ENCODE results near the gene MYEOV.

MYEOV gene

GRCh38 chr11:69304258-69304657, 10.3 kb downstream of the MYEOV start:
- no peak for DNase-seq

DNA sequence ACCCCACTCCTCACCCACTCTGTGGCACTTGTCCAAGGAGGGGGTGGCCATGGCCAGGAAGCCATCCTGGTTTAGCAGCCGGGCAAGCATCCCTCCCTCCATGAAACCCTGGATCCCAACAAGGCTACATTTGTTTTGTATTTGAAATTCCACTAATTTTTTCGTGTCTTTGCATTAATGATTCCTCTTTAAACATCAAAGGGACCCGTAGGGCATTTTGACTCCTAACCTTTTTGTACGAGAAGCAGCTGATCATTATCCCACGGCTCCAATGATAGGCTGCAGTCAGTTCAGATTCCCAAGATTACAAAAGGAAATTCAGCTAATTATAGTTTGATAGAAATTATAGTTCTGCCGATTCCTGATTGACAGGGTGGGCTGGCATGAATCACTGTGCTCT, 10.7 kb downstream of the MYEOV start:
- no peak for DNase-seq

GRCh38 chr11:69305885-69306540, 12.1 kb downstream of the MYEOV start:
- DNase-seq, result no peak

- no peak for DNase-seq
Observed at GRCh38 chr11:69306821-69307220, 12.9 kb downstream of the MYEOV start.

DNA sequence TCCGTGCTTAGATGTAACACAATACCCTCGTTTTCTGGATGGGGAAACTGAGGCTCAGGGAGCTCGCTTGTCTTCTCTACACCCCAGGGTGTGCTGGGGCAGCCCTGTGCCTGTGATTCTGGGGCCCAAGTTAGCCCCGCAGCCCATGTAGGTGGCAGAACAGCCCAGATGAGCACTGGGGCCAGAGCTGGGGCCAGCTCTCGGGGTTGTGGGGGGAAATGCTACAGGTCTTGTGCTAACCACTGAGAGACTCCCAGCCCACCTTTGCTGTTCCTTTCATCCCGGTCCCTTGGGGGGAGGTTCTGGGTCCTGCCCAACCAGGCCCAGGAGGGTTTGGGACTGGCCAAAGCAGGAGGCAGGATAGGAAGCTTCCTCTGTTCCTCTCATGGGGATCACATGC, 13.5 kb downstream of the MYEOV start:
- DNase-seq, result no peak

DNA sequence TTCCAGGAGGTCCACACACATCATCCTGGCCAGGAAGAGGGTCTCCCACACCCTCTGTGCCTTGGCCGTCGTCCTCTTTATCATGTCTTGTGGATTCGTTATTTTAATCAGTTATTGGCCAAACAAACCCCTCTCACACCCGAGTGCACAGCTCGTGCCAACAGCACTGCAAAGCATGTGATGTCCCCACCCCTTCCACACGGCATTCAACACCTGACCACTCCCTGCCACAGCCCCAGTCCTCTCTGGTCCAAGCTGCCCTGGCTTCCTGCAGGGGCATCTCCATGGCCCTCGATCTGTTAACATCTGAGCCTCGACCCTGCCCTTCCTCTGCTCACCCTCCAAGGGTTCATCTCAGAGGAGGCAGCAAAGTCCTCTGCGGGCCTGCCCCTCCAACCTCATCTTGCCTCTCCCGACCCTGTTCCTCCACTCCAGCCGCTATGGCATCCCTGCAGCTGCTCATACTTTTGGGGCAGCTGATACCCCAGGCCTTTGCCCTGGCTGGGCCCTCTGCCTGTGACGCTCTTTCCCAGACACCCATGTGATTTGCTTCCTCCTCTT, 14.0 kb downstream of the MYEOV start:
- DNase-seq, result no peak

DNA sequence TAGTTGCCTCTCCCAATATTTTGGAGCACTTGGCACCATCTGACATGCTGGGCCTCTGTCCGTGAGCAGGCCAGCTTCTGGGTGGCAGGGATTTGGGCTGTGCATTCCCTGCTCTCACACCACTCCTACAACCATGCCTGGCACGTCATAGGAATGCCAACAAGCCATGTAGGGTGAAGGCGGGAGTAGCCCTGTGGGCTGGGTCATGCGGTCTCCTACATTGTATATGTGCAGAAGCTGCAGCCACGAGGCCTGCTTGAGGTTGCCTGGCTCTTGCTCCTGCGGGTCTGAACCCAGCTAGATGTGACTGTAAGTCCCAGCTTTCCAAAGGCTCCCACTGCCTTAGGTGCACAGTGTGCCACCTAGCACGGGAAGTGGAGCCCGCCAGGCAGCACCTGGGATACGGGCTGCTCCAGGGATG, 14.5 kb downstream of the MYEOV start:
- no peak for DNase-seq

- DNase-seq, result no peak
Observed at GRCh38 chr11:69308936-69309615, 15.1 kb downstream of the MYEOV start.

GRCh38 chr11:69309631-69310280, 15.8 kb downstream of the MYEOV start:
- no peak for DNase-seq

GRCh38 chr11:69310351-69310750, 16.4 kb downstream of the MYEOV start:
- no peak for DNase-seq

DNA sequence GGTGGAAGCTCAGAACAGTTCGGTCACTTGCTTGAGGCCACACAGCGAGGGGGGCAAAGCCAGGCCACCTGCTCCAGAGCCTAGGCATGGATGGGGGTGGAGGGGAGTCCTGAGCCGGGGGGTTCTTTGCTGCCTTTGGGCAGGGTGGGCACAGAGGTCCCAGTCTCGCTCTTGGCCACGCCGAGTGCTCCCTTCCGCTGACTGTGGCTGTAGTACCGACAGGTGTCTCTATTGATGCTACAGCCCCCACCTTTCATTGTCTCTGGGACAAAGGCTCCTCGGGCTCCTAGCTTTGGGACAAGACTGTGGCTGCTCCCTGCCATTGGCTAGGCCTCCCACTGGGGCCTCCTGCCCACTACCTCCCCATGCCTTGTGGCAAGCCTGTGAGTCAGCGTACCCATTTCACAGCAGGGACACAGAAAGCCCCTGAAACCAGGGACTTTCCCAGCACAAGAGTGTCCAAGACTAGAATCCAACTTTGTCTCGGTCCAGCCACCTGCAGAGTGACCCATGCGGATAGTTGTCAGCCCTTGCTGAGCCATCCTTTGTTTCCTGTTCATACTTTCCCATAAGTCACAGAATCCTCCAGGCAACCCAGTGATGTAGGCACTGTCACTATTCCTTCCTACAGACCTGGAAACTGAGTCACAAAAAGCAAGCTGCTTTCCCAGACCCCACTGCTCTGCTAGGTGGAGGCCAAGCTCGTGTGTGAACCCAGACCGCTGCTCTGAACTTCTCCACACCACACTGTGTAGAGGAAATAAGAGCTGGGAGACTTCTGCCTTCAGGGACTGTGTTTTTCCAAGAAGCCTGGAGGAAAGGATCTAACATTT, 17.2 kb downstream of the MYEOV start:
- no peak for DNase-seq

DNA sequence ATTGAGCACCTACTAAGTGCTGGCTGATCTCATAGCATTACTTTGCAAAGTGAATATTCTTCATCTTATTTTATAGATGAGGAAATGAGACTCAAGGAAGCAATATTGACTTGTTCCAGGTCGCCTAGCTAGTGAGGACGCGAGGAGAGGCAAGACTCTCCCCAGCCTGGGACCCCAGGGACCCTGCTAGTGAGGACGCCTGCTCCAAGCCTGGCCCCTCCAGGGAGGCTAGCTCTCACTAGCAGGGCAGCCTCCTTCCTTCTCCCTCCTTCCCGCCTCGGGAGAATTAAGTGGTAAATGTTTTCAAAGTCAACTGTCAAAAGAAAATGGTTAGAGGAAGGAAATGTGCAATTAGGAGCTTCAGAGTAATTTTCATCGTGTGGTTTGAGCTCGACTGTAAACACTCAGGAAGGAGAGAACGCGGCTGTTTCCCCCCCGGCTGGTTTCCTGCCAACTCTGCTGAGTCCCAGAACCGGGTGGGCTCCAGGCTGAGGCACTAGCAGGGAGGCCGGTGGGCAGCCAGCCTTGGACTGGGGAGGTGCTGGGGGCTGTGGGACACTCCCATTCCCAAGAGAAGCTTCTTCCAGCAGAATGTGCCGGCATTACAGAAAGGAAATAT, 17.9 kb downstream of the MYEOV start:
- no peak for DNase-seq

DNA sequence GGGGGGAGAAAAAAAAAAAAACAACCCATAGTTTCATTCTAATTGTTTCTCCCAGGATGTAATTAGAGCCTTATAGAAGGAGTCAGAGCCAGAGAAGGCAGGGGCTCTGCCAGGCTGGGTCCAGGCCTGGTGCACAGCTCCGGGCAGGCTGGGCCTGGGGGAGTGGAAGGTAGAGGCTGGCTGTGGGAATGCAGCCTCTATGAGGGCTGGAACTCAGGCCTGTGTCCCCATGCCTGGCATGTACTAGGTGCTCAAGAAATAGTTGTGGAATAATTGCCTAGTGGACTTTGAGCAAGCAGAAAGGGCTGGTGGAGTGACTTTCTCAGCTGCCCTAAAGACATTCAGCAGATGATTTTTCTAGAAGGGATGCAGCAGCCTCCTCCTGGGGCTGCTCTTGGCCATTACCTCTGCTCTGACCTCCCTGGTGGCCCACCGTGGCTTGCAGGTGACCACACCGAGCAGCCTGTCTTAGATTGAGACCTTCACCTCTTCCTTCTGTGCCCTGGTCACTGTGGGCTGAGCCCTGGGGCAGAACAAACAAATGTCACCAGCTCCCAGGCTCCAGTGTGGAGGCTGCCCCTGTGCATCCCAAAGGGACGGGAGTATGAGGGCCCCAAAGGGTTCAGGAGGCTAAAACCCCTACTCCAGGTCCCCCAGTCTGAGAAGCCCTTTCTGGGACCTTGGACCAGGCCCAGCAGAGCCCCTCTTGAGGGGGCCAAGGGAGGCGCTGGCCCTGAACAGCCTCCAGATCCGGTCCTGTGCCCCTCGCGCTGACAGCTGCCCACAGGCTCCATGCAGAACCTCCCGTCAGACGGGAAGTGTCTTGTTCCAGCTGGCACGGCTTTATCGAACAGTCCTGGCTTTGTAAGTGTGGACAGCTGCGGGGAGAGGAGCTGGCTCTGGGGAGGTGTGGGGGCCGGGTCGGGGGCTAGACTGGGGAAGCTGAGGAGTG, 18.8 kb downstream of the MYEOV start:
- no peak for DNase-seq

DNA sequence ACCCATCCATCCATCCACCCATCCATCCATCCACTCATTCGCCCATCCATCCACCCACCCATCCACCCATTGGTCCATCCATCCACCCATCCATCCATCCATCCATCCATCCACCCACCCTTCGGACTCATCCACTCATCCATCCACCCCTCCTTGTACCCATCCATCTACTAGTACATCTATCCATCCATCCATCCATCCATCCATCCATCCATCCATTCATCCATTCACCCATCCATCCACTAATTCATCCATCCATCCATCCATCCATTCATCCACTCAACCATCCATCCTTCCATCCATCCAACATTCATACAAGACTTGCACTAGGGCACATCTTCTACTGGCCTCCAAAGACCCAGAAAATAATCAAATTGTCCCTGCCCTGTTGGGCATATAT, 20.0 kb downstream of the MYEOV start:
- no peak for DNase-seq

- no peak for DNase-seq
Observed at GRCh38 chr11:69314555-69314954, 20.6 kb downstream of the MYEOV start.

DNA sequence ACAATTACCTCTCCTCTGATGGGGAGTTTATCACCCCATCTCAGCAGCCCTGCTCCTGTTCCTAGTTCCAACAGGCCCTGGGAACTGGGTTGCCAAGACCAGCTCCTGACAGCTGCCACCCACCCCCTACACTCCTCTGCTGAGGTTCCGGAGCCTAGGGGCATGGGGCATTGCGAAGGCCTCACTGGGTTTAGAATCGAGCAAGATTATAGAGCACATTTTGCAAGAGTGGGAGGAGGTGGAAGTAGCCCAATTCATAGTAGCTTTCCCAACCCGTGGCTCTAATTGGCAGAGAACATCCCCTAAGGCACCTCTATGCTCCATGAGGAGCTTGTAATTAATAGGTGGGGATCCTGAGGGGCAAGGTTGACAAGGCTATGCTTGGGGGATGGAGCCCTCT, 23.0 kb downstream of the MYEOV start:
- DNase-seq, result no peak

GRCh38 chr11:69317401-69318092, 23.6 kb downstream of the MYEOV start:
- DNase-seq, result no peak

GRCh38 chr11:69318093-69318420, 24.1 kb downstream of the MYEOV start:
- no peak for DNase-seq

DNA sequence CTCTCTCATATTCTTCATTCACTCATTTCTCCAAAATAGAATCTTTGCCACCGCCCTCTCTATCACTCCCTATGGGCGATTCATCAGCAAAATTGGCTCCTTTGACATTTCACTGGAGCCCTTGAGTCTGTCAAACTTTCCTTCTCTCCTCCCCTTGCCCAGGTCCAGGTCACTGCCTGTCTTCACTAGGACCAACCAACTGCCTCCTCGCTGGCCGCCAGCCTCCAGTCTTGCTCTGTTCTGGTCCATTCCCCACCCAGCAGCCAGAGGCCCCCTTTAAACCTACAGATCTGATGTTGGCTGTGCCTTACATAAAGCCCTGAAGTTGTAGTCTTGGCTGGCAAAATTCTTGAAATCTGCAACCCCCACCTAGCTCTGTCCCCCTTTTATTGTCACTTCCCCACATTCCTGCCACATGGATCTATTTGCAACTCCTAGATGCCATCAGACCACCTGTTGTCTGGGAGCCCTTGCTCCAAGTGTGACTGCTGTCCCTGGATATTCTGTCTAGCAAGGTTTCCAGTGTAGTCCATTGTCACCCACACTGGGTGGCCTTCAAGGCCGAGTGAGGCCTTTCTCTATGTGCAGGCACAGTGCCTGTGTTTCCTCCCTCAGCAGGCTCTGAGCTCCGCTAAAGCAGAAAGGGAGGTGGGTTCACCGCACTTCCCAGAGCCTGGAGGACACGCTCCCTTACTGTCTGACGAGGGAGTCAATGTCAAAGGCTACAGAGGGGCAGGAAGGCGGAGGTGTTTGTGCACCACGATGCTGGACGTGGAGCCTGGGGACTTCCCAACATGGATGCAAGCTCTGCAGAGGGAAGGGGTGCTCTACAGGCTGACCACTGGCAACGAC, 25.5 kb downstream of the MYEOV start:
- no peak for DNase-seq

DNA sequence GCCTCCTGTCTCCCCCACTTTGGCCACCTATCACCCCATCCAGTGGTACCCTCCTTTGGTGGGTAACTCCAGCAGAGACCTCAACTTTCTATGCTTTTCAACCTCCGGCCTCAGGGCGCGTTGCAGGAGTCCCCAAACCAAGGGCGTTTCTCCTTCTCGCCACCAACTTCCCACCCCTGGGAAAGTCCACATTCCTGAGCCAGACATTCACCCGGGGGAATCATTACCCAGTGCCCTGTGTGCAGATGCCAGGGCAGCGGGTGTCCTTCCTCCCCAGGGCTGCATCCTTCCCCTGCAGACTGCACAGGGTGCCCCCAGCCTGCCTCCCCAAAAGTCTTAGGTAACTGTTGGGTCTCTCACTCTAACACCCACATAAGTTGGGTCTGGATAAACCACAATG, 26.4 kb downstream of the MYEOV start:
- no peak for DNase-seq

All from activated naive CD4-positive, alpha-beta T cell treated with anti-CD3 and anti-CD28 coated beads, Interleukin-2, amount 50 U/mL, for 16 hours (primary cell).